Measurements from ENCODE around the gene DBNL.

The DBNL gene

GRCh38 chr7:44101303-44101965 is 56.9 kb downstream of the DBNL start:
- DNase-seq, result no peak

GRCh38 chr7:44101966-44102845 is 57.7 kb downstream of the DBNL start:
- DNase-seq, result peak; percentile 75

- DNase-seq, result no peak
Measured at GRCh38 chr7:44102846-44103565, 58.5 kb downstream of the DBNL start.

GRCh38 chr7:44103566-44103922 is 59.0 kb downstream of the DBNL start:
- DNase-seq, result no peak

GRCh38 chr7:44103923-44104859 is 59.7 kb downstream of the DBNL start, which contains the start of gene AEBP1:
Gene AEBP1, plus strand, starts transcription at chr7:44104345. Its CDS starts 321 bp downstream, at chr7:44104666.
- no peak for DNase-seq

- peak; percentile 77 for DNase-seq
Measured at GRCh38 chr7:44104860-44105771, 60.6 kb downstream of the DBNL start.

- DNase-seq, result no peak
Measured at GRCh38 chr7:44105832-44106231, 61.3 kb downstream of the DBNL start.

GRCh38 chr7:44106311-44107065 is 62.0 kb downstream of the DBNL start:
- DNase-seq, result no peak

GRCh38 chr7:44107116-44107960 is 62.8 kb downstream of the DBNL start:
- DNase-seq, result no peak

GRCh38 chr7:44107961-44108767 is 63.7 kb downstream of the DBNL start:
- no peak for DNase-seq

GRCh38 chr7:44108768-44109750 is 64.6 kb downstream of the DBNL start:
- no peak for DNase-seq

- DNase-seq, result no peak
Measured at GRCh38 chr7:44109991-44110390, 65.5 kb downstream of the DBNL start.

GRCh38 chr7:44110719-44111635 is 66.5 kb downstream of the DBNL start:
- DNase-seq, result no peak
